Measurements from ENCODE around the gene RHOT2. TPM values are rescaled to one million over a fixed set of nuclear protein-coding genes. Genes with fewer than 3 reads are reported as not detected.

The RHOT2 gene
- total RNA-seq, 1 experiment from 2014 or later, result 143 TPM

DNA sequence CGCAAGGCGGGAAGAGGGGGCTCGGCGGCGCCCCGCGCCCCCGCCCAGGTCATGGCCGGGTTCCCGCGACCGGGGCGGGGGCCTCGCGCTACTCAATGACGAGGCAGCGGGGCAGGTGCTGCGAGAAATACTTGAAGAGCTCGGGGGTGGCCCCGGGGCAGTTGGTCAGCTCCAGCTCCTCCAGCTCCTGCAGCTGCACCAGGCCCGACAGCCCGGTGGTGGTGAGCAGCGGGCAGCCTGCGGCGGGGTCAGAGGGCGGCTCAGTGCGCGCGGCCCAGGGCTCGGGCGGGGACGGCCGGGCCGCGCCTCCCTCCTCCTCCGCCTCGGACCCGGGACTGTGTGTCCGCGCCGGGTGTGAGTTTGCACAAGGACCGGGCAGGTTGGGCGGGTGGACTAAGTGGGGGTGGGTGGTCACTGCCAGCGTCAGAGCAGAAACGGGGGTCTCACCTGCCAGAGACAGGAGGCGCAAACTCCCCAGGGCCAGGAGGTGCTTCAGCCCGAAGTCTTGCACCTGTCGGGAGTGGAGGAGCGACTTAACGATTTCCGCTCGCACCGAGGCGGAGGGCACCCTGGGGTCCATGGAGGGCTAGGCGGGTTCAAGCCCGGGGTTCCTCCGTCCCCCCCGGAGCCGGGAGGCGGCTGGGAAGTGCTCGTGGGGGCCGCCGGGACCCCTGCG, 26.4 kb downstream of the RHOT2 start:
- Histone ChIP-seq H3K36me3 (ENCODE audit: low read depth) (no peaks in the 10 kb centered on the region), H3K27me3 (ENCODE audit: insufficient read depth, low read depth) (no peaks in the 10 kb centered on the region), H3F3A (ENCODE audit: insufficient read depth, low read depth) (peaks cover 22% of the 10 kb centered on the region), H4K20me1 (ENCODE audit: insufficient read depth) (no peaks in the 10 kb centered on the region), H3K9me3 (ENCODE audit: insufficient read depth, low read depth) (no peaks in the 10 kb centered on the region), H3K9me2 (ENCODE audit: insufficient read depth) (no peaks in the 10 kb centered on the region), H3K27ac (no peak overlapping the region), H2AFZ (no peak overlapping the region), H3K4me1 (replicated peaks; ENCODE audit: insufficient read depth) (peaks cover 13% of the 10 kb centered on the region), H3K4me2 (no peak overlapping the region), H3K4me3 (no peak overlapping the region), H3K79me2 (ENCODE audit: low read depth) (peaks cover 6% of the 10 kb centered on the region)
- intact Hi-C loops (cut with micrococcal nuclease; ENCODE audit: unreplicated experiment), result no loop called here
- DNase-seq, result no peak
- no TSS peak for BruUV-seq (replicated peaks)
- CTCF ChIA-PET, result no interaction called here
- TF ChIP-seq EZH2 (IDR thresholded peaks at IDR 0.05; ENCODE audit: low read depth), result no peak
- TF ChIP-seq, protein P1, sequence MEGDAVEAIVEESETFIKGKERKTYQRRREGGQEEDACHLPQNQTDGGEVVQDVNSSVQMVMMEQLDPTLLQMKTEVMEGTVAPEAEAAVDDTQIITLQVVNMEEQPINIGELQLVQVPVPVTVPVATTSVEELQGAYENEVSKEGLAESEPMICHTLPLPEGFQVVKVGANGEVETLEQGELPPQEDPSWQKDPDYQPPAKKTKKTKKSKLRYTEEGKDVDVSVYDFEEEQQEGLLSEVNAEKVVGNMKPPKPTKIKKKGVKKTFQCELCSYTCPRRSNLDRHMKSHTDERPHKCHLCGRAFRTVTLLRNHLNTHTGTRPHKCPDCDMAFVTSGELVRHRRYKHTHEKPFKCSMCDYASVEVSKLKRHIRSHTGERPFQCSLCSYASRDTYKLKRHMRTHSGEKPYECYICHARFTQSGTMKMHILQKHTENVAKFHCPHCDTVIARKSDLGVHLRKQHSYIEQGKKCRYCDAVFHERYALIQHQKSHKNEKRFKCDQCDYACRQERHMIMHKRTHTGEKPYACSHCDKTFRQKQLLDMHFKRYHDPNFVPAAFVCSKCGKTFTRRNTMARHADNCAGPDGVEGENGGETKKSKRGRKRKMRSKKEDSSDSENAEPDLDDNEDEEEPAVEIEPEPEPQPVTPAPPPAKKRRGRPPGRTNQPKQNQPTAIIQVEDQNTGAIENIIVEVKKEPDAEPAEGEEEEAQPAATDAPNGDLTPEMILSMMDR (conservative IDR thresholded peaks at IDR 0.05), result no peak
- POLR2A ChIA-PET (ENCODE audit: unreplicated experiment), result no interaction called here

DNA sequence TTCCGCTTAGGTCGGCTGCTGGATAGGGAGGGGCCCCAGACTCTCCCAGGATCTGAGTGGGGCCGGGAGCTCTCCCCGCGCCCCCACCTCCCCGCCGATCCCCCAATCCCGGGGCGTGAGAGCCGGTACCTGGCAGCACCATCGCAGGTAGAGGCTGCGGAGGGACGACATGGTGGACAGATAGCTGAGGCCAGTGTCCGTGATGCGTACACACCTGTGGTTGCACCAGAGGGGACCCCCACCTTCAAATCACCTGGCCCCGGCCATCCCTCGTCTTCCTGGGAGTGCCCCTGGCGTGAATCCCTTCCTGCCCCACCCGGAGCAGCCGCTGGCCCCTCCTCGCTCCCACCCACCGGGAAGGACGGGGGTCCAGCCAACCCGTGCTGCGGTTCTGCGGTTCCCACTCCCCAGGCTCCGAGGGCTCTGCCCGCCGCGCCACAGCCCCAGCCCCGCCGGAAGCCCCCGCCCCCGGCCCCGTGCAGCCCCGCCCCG, 27.0 kb downstream of the RHOT2 start:
- no peak overlapping the region for H3K4me2 ChIP-seq
- intact Hi-C loops (cut with micrococcal nuclease; ENCODE audit: unreplicated experiment), result no loop called here
- H3K79me2 ChIP-seq (ENCODE audit: low read depth), result no peaks in the 10 kb centered on the region
- H3K9me2 ChIP-seq (ENCODE audit: insufficient read depth), result no peaks in the 10 kb centered on the region
- TF ChIP-seq EZH2 (IDR thresholded peaks at IDR 0.05; ENCODE audit: low read depth), result no peak
- no peaks in the 10 kb centered on the region for H4K20me1 ChIP-seq (ENCODE audit: insufficient read depth)
- no peak overlapping the region for H2AFZ ChIP-seq
- ChIA-PET POLR2A (ENCODE audit: unreplicated experiment) (interaction anchor here (1.0 kb wide), 1 partner anchor 168 kb away, joined by 10 read pairs; the partner anchor contains the start of gene CAPN15), CTCF (no interaction called here)
- no TSS peak for BruUV-seq (replicated peaks)
- H3K4me1 ChIP-seq (replicated peaks; ENCODE audit: insufficient read depth), result peaks cover 10% of the 10 kb centered on the region
- peaks cover 22% of the 10 kb centered on the region for H3F3A ChIP-seq (ENCODE audit: insufficient read depth, low read depth)
- H3K27me3 ChIP-seq (ENCODE audit: insufficient read depth, low read depth), result peaks cover 3% of the 10 kb centered on the region; the same call in 1 of the 2 replicates
- no peak overlapping the region for H3K27ac ChIP-seq
- H3K9me3 ChIP-seq (ENCODE audit: insufficient read depth, low read depth), result no peaks in the 10 kb centered on the region
- DNase-seq, result no peak
- no peaks in the 10 kb centered on the region for H3K36me3 ChIP-seq (ENCODE audit: low read depth)
- H3K4me3 ChIP-seq, result no peak overlapping the region

DNA sequence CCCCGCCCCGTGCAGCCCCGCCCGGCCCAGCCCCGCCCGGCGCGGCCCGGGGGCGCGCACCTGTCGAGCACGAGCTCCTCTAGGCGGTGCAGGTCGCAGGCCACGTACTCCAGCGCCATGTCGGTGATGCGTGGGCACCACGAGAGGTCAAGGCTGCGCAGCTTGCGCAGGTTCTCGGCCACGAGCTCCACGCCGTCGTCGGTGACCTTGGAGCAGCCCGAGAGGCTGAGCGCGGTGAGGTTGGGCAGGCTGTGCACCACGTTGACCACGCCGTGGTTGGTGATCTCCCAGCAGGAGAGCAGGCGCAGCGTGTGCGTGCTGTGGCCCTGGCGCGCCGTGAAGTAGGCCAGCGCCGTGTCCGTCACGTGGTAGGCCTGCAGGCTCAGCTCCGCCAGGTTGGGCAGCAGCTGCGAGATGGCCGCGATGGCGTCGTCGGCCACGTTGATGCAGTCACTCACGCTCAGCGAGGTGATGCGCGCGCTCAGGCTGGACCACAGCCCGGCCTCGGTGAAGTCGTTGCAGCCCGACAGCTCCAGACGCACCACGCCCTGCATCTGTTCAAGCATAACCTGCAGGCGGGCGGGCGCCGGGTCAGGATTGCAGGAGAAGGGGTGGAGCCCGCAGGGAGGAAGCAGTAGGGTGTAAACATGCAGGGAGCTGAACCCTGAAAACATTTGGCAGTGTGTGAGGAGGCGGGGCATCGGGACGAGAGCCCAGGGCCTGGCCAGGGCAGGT, 27.6 kb downstream of the RHOT2 start:
- Histone ChIP-seq H3K27ac (no peak overlapping the region), H3F3A (ENCODE audit: insufficient read depth, low read depth) (peaks cover 22% of the 10 kb centered on the region), H3K4me1 (replicated peaks; ENCODE audit: insufficient read depth) (peaks cover 8% of the 10 kb centered on the region), H3K4me3 (no peak overlapping the region), H2AFZ (no peak overlapping the region), H3K9me3 (ENCODE audit: insufficient read depth, low read depth) (no peaks in the 10 kb centered on the region), H3K4me2 (0 out of 2 replicates have a peak overlapping the region, but pooled peaks have one; percentile 19), H3K36me3 (ENCODE audit: low read depth) (no peaks in the 10 kb centered on the region), H3K79me2 (ENCODE audit: low read depth) (no peaks in the 10 kb centered on the region), H3K9me2 (ENCODE audit: insufficient read depth) (no peaks in the 10 kb centered on the region), H3K27me3 (ENCODE audit: insufficient read depth, low read depth) (peaks cover 8% of the 10 kb centered on the region; the same call in 1 of the 2 replicates), H4K20me1 (ENCODE audit: insufficient read depth) (no peaks in the 10 kb centered on the region)
- CTCF ChIA-PET, result interaction anchor here (0.5 to 1.1 kb wide), 4 partner anchors 17 to 874 kb away, joined by 3 to 12 read pairs (median 7); no protein-coding TSS in a partner anchor
- DNase-seq, result peak; percentile 72 to 93
- POLR2A ChIA-PET (ENCODE audit: unreplicated experiment), result interaction anchor here (0.7 to 1.0 kb wide), 2 partner anchors 30 to 168 kb away, joined by 6 to 10 read pairs; partner anchors contain the start of gene CAPN15
- BruUV-seq (replicated peaks), result no TSS peak
- intact Hi-C loops (cut with micrococcal nuclease; ENCODE audit: unreplicated experiment), result no loop called here
- TF ChIP-seq EZH2 (IDR thresholded peaks at IDR 0.05; ENCODE audit: low read depth), result no peak
- TF ChIP-seq, protein P1 (conservative IDR thresholded peaks at IDR 0.05), result no peak

All from PC-9 (cell line).